Thymus (tissue), 11 donors: ENCODE measurements around the gene ABLIM2. TPM values are rescaled to one million over a fixed set of nuclear protein-coding genes. Genes with fewer than 3 reads are reported as not detected.

ENCODE experiments used
- DNase-seq, 9 donors: peaks; one replicate each; pipeline ENCODE4 v3.0.0-alpha.2; 2013; ENCODE audit warnings: low spot score in 9 of 9, low read depth in 6 of 9, missing footprints in 1 of 9
- H3K27ac ChIP-seq, 2 donors: one replicate each; pipeline ENCODE4 v1.5.1; 2013; ENCODE audit warnings: control low read depth in 1 of 2, low read depth in 1 of 2, low read length in 1 of 2, mild to moderate bottlenecking in 1 of 2, moderate library complexity in 1 of 2
- H3K27me3 ChIP-seq, 2 donors: one replicate each; pipeline ENCODE4 v1.5.1; 2013; ENCODE audit warnings: low read length in 1 of 2; ENCODE audit not compliant: control insufficient read depth in 2 of 2, insufficient read depth in 1 of 2
- H3K36me3 ChIP-seq, 2 donors: one replicate each; pipeline ENCODE4 v1.5.1; 2013; ENCODE audit warnings: low read length in 1 of 2, mild to moderate bottlenecking in 1 of 2, moderate library complexity in 1 of 2; ENCODE audit not compliant: control insufficient read depth in 2 of 2, insufficient read depth in 2 of 2
- H3K4me1 ChIP-seq, 2 donors: one replicate each; pipeline ENCODE4 v1.5.1; 2013; ENCODE audit warnings: low read length in 2 of 2; ENCODE audit not compliant: control insufficient read depth in 2 of 2, insufficient read depth in 2 of 2
- H3K4me3 ChIP-seq, 2 donors: one replicate each; pipeline ENCODE4 v1.5.1; 2013; ENCODE audit warnings: low read length in 2 of 2, control low read depth in 1 of 2, mild to moderate bottlenecking in 1 of 2
- H3K9me3 ChIP-seq, 2 donors: one replicate each; pipeline ENCODE4 v1.5.1; 2013; ENCODE audit warnings: low read length in 1 of 2, mild to moderate bottlenecking in 1 of 2; ENCODE audit not compliant: control insufficient read depth in 2 of 2, insufficient read depth in 1 of 2
- WGBS: extraction: QIAGEN DNeasy Blood & Tissue Kit; methylation state at CpG from one replicate; pipeline ENCODE4 v1.1.7; 2013; 5-methylcytosine and 5-hydroxymethylcytosine counted together
- polyA plus RNA-seq: library from polyadenylated mRNA; stranded (reverse); fragments of 200-250 nt; gene quantifications from one replicate; pipeline ENCODE4 v1.2.3, GENCODE V29; 2013
- total RNA-seq: library from RNA; stranded (reverse); fragments of 120-200 nt; gene quantifications from one replicate; pipeline ENCODE4 v1.2.4, GENCODE V29; 2013
- donor health status: healthy.

Gene ABLIM2
- total and polyA plus RNA-seq, 2 donors, result 1.0 to 7.4 TPM

DNA sequence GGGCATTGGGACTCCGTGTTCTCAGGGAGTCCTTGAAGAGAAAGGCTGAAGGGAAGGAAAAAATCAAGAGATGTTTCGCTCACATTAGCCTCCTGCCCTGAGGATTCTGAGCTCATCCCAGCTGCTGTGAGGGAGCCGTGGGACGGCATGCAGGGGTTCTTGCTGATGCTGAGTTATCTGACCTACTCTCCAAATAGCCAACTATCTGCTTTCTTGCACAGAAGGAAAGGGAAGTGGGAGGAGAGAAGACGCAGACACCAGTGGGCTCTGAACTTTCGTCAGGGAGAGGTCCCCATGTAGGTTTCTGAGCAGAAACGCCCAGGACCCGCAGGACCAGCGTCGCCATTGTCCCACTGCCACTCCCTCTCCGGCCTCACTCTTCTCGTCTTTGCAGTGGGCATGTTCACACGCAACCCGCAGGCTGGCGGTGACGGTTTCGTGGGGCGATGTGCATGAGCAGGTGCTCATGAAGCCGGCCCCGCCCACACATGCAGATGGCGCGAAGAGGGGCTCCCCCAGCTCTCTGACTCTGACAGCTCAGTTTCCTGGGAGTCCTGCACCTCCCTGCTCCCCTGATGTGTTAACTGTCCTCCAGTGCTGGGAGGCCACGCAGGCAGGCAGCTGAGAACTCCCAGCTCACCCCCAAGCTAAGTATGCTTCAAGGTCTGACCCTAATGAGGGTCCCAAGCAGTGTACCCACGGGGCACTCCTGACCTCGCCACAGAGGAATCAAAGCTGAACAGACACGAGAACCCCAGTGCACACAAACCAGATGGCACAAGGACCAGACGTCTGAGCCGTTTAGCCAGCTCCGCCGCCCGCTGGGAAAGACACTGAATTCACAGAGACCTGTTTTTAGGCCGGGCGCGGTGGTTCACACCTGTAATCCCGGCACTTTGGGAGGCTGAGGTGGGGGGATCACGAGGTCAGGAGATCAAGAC is 13.6 kb upstream of the ABLIM2 start:
- Histone ChIP-seq H3K4me1 (peaks cover 4 to 12% of the 10 kb centered on the region in 2 donors), H3K4me3 (no peak overlapping the region), H3K9me3 (peaks cover 4 to 15% of the 10 kb centered on the region in 2 donors), H3K36me3 (no peaks in the 10 kb centered on the region), H3K27ac (no peak overlapping the region), H3K27me3 (peaks cover 0 to 16% of the 10 kb centered on the region in 2 donors)
- no peak for DNase-seq
- 76% methylated on average over 36 of the region's 36 CpGs for WGBS

DNA sequence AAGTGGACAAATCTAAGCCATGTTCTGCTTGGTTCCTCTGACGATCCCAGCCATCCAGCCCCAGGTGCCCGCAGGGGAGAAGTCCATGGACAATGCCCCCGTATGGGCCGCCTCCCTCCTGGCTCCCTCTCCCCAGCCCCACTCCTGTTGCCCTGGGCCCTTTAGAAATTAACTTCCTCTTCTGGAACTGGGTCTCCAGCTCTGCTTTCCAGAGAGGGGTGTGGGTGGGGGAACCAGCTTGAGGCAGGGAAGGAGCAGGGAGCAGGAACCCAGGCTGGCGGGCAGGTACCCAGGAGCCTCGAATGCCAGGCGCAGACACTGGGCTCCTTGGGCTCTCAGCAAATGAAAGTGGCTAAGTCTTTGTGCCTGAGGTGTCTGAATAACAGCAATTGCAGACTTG is 12.7 kb upstream of the ABLIM2 start:
- no peak for DNase-seq
- H3K36me3 ChIP-seq, result no peaks in the 10 kb centered on the region
- peaks cover 0 to 19% of the 10 kb centered on the region in 2 donors for H3K27me3 ChIP-seq
- WGBS, result 77% methylated on average over 7 of the region's 7 CpGs
- peaks cover 4 to 18% of the 10 kb centered on the region in 2 donors for H3K9me3 ChIP-seq
- peaks cover 0 to 4% of the 10 kb centered on the region in 2 donors for H3K4me1 ChIP-seq
- no peak overlapping the region for H3K27ac ChIP-seq
- H3K4me3 ChIP-seq, result no peak overlapping the region

DNA sequence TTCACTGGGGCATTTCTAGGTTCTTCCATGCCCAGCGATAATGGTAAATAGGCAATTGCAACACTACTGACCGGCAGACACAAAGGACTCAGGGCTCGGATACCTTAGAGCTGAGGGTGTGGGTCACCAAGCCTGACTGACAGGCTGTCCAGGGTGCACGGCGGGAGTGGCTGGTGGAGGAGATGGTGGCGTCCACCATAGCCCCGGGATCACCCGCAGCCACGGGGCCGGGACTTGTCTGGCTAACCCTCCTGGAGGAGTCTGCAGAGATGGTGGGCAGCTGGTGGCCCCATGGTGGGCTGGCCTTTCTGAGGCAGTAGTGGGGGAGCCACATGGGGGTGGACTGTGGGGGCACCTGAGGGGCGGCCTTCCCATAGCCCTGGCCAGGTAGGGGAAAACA is 11.7 kb upstream of the ABLIM2 start:
- Histone ChIP-seq H3K36me3 (no peaks in the 10 kb centered on the region), H3K27me3 (peaks cover 0 to 23% of the 10 kb centered on the region in 2 donors), H3K4me1 (peaks cover 0 to 4% of the 10 kb centered on the region in 2 donors), H3K4me3 (no peak overlapping the region), H3K9me3 (peaks cover 4 to 11% of the 10 kb centered on the region in 2 donors), H3K27ac (no peak overlapping the region)
- WGBS, result 97% methylated on average over 11 of the region's 11 CpGs
- DNase-seq, result no peak

DNA sequence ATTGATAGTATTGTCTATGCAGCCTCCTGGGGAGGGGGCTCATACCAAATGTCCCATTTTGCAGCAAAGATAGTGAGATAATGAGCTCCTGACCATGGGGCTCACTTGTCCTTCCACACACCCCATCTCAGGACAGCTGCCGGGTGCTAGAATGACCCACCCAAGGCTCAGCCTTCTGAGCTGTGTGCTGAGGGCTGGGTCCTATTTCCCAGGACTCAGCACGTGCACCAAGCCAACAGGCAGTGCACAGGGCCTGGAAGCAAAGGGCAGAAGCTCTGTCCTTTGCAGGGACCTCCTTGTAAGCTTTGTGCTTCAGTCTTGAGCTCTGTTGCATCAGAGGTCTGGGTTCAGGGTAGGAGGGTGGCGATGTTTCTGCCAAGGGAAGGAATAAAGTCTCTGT is 11.2 kb upstream of the ABLIM2 start:
- no peak for DNase-seq
- H3K27ac ChIP-seq, result no peak overlapping the region
- peaks cover 0 to 4% of the 10 kb centered on the region in 2 donors for H3K4me1 ChIP-seq
- H3K36me3 ChIP-seq, result no peaks in the 10 kb centered on the region
- WGBS, result 96% methylated on average over 3 of the region's 3 CpGs
- peaks cover 0 to 28% of the 10 kb centered on the region in 2 donors for H3K27me3 ChIP-seq
- H3K4me3 ChIP-seq, result no peak overlapping the region
- H3K9me3 ChIP-seq, result peaks cover 4 to 11% of the 10 kb centered on the region in 2 donors

DNA sequence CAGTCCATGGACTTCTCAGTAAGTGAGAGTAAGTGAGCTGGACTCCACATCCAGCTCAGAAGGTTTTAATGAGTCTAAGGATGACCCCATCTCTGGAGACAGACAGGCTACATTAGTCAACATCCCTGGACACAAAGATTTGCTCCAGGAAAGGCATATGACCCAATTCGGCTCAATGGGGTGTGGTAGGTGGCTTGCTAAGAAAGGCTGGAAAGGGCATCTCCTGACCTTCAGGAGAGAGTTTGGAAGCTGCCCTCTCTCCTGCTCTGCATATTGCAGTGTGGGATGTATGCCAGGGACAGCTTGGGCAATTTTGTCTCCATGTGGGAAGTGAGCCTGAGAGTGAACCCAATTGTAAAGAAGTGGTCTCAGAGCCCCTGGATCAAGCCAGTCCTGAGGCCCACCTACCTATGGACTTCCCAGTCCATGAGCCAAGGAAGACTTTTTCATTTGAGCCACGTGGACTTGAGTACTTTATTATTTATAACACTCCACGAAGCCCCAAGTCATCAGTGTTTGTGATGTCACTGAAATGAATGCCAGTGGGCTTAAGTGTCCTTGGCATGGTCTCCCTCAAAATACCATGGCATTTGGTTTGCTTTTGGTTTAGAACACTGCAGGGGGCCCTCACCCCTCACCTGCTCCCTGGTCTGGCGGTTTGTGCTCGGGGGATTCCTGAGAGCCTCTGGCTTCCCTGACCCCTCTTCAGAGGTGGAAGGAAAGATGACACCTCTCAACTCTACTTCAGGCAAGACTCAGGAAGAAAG is 10.4 kb upstream of the ABLIM2 start:
- 94% methylated on average over 5 of the region's 5 CpGs for WGBS
- no peaks in the 10 kb centered on the region for H3K36me3 ChIP-seq
- peaks cover 0 to 35% of the 10 kb centered on the region in 2 donors for H3K27me3 ChIP-seq
- peaks cover 4 to 11% of the 10 kb centered on the region in 2 donors for H3K9me3 ChIP-seq
- no peak for DNase-seq
- no peak overlapping the region for H3K4me3 ChIP-seq
- no peak overlapping the region for H3K27ac ChIP-seq
- peaks cover 0 to 7% of the 10 kb centered on the region in 2 donors for H3K4me1 ChIP-seq

DNA sequence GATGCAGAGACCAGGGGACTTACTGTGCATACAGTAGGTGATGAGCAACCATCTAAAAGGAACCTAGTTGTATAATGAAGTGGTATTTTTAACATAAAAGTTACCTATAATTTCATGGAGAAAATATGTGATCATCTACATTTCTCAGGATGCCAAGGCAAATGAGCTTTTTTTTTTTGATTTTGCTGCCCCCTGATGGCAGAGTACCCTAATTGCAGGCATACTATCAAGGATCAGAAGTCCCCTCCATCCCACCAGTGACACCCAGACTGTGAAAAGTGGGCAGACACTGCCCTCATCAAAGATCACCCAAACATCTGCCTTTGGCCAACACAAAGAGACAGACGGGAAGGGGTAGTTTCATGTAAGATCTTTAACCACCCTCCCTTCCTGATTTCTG is 9.6 kb upstream of the ABLIM2 start:
- no peak for DNase-seq
- WGBS, result 97% methylated on average over 1 of the region's 1 CpG
- peaks cover 4 to 11% of the 10 kb centered on the region in 2 donors for H3K9me3 ChIP-seq
- H3K27me3 ChIP-seq, result peaks cover 0 to 43% of the 10 kb centered on the region in 2 donors
- H3K4me1 ChIP-seq, result peaks cover 0 to 11% of the 10 kb centered on the region in 2 donors
- no peaks in the 10 kb centered on the region for H3K36me3 ChIP-seq
- H3K27ac ChIP-seq, result no peak overlapping the region
- H3K4me3 ChIP-seq, result no peak overlapping the region

DNA sequence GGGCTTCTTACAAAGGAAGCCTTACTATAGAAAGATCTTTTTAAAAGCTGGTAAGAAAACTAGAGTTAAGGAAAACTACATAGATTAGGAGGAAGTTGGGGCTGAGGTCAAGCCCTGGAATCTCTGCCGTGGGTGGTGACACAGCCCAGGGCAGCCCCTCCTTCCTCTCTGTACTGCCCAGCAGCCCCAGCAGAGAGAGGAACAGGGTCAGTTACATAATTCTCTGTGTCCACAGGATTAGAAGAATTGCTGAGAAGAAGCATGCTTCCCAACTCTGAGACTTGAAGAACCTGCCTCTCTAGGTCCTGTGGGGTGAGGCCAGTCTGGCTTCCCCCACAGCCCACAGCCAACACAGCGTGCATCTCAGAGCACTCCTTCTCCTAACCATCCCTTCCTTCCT is 9.2 kb upstream of the ABLIM2 start:
- Histone ChIP-seq H3K4me1 (peaks cover 0 to 11% of the 10 kb centered on the region in 2 donors), H3K36me3 (no peaks in the 10 kb centered on the region), H3K9me3 (peaks cover 4 to 11% of the 10 kb centered on the region in 2 donors), H3K4me3 (no peak overlapping the region), H3K27me3 (peaks cover 0 to 47% of the 10 kb centered on the region in 2 donors), H3K27ac (no peak overlapping the region)
- DNase-seq, result no peak
- 42% methylated on average over 2 of the region's 2 CpGs for WGBS

DNA sequence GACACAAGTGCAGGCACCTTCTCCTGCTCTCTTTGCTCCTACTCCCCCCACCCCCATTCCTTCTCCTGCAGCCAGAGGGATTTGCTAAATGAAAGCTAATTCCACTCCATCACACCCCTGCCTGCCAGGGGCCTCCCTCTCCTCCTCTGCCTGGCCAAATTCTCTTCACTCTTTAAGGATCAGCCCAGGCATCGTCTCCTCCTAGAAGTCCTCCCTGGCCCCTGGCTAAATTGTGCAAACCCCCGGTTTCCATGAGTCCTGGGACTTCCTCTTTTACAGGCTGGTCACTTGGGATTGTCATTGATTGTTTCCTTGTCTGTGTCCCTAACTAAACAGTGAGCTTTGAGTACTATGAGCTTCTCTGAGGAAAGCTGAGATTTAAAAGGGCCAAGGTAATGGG is 8.7 kb upstream of the ABLIM2 start:
- no peak overlapping the region for H3K4me3 ChIP-seq
- H3K36me3 ChIP-seq, result no peaks in the 10 kb centered on the region
- H3K4me1 ChIP-seq, result peaks cover 0 to 11% of the 10 kb centered on the region in 2 donors
- WGBS, result 44% methylated on average over 2 of the region's 2 CpGs
- H3K9me3 ChIP-seq, result peaks cover 4 to 11% of the 10 kb centered on the region in 2 donors
- peaks cover 0 to 47% of the 10 kb centered on the region in 2 donors for H3K27me3 ChIP-seq
- DNase-seq, result no peak
- H3K27ac ChIP-seq, result no peak overlapping the region
